ENCODE measurements around the gene PLEKHA4. TPM values are rescaled to one million over a fixed set of nuclear protein-coding genes. Genes with fewer than 3 reads are reported as not detected.
"Not testable (repeated sequence)": the region's sequence is repeated elsewhere in the genome, so short reads cannot be mapped to it uniquely, and the experiment has no call there.

PLEKHA4 gene
- polyA plus RNA-seq, 1 experiment: 7.1 TPM

DNA sequence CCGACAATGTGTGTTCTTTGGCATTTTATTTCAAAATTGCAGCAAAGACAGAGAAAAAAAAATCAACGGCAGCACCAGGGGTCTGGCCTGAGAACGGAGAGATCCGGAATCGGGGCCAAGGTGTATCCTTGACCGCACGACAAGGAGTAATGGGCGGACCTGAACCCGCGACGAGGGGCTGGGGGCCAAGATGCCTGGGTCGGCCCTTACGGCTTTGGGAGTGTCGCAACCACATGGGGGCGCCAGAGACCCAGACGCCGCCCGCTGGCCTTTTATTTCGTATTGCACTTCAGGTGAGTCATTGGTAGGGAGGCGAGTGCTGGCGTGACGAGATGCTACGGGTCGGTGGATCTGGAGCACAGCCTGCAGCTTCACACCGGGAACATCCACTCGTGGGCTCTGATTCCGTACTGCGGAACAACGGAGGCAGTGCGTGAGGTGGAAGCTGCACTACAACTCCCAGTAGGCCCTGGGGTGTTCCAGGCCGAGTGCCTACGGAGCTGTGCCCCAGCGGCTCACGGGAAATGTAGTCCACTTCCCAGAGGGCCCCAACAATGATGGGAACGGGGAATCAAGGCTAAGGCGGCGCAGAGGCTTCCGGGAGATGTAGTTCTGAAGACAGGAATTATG lies 73.2 kb downstream of the PLEKHA4 start:
- POLR2A ChIA-PET: interaction anchor here (0.5 to 1.3 kb wide), 11 partner anchors 9 to 191 kb away, joined by 3 to 8 read pairs (median 4); partner anchors contain the start of gene PPP1R15A
- Histone ChIP-seq H3K4me3 (ENCODE audit: low read depth, low read length) (peak overlapping the region; percentile 63), H3K27me3 (ENCODE audit: control insufficient read depth, insufficient read depth, low read length) (no peaks in the 10 kb centered on the region), H3K27ac (ENCODE audit: low read depth, low read length) (peak overlapping the region; percentile 87), H3K9me3 (ENCODE audit: control insufficient read depth, insufficient read depth, low read length) (no peaks in the 10 kb centered on the region; the same call in 1 of the 2 replicates)
- CTCF ChIA-PET: interaction anchor here (0.7 to 4.0 kb wide), 27 partner anchors 9 to 199 kb away, joined by 3 to 59 read pairs (median 4); partner anchors contain the start of genes BCAT2, CA11, DHDH and GYS1
- peak; percentile 84 for DNase-seq (ENCODE audit: low read depth, low spot score)
- TF ChIP-seq, protein P1, sequence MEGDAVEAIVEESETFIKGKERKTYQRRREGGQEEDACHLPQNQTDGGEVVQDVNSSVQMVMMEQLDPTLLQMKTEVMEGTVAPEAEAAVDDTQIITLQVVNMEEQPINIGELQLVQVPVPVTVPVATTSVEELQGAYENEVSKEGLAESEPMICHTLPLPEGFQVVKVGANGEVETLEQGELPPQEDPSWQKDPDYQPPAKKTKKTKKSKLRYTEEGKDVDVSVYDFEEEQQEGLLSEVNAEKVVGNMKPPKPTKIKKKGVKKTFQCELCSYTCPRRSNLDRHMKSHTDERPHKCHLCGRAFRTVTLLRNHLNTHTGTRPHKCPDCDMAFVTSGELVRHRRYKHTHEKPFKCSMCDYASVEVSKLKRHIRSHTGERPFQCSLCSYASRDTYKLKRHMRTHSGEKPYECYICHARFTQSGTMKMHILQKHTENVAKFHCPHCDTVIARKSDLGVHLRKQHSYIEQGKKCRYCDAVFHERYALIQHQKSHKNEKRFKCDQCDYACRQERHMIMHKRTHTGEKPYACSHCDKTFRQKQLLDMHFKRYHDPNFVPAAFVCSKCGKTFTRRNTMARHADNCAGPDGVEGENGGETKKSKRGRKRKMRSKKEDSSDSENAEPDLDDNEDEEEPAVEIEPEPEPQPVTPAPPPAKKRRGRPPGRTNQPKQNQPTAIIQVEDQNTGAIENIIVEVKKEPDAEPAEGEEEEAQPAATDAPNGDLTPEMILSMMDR (IDR thresholded peaks at IDR 0.05; ENCODE audit: low read depth, low read length): peak; percentile 95

DNA sequence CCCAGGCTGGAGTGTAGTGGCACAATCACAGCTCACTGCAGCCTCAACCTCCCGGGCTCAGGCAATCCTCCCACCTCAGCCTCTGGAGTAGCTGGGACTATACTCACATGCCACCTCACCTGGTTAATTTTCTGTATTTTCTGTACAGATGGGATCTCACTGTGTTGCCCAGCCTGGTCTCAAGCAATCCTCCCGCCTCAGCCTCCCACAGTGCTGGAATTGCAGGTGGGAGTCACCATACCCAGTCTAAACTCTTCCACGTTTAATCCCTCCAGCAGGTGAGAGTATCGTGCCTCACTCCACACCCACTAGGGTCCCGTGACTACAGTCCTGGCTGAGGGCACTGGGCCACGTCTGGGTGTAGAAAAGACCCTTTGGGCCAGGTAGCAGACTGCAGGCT lies 74.1 kb downstream of the PLEKHA4 start:
- no peak overlapping the region for H3K4me3 ChIP-seq (ENCODE audit: low read depth, low read length)
- POLR2A ChIA-PET: interaction anchor here (0.6 to 0.8 kb wide), 2 partner anchors 192 to 197 kb away, joined by 3 to 6 read pairs; no protein-coding TSS in a partner anchor
- H3K27me3 ChIP-seq (ENCODE audit: control insufficient read depth, insufficient read depth, low read length): no peaks in the 10 kb centered on the region
- DNase-seq (ENCODE audit: low read depth, low spot score): no peak
- CTCF ChIA-PET: interaction anchor here (1.7 to 4.0 kb wide), 5 partner anchors 14 to 176 kb away, joined by 3 to 59 read pairs (median 8); partner anchors contain the start of genes BCAT2 and HSD17B14
- H3K9me3 ChIP-seq (ENCODE audit: control insufficient read depth, insufficient read depth, low read length): no peaks in the 10 kb centered on the region
- TF ChIP-seq, protein P1 (IDR thresholded peaks at IDR 0.05; ENCODE audit: low read depth, low read length): no peak
- H3K27ac ChIP-seq (ENCODE audit: low read depth, low read length): no peak overlapping the region

DNA sequence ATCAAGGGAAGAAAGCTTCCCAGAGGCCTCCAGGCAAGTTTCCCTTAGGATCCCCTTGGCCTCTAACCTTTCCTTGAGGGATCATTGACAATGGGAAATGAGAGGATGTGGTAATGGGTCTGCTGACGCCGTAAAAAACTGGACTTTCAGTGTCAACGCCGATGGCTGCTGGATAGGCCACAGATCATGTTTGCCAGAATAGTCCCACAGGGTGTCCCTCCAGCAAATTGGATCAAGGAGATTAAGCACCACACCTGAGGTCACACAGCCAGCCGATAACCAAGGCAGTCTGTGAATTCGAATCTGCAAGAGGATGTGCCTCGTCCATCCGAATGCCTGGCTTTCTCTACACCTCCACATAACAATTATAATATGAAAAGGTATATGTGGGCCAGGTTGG lies 75.1 kb downstream of the PLEKHA4 start:
- ChIA-PET CTCF (interaction anchor here (1.7 to 4.0 kb wide), 3 partner anchors 44 to 177 kb away, joined by 3 to 59 read pairs (median 28); partner anchors contain the start of gene HSD17B14), POLR2A (no interaction called here)
- Histone ChIP-seq H3K9me3 (ENCODE audit: control insufficient read depth, insufficient read depth, low read length) (no peaks in the 10 kb centered on the region), H3K27me3 (ENCODE audit: control insufficient read depth, insufficient read depth, low read length) (no peaks in the 10 kb centered on the region), H3K27ac (ENCODE audit: low read depth, low read length) (no peak overlapping the region), H3K4me3 (ENCODE audit: low read depth, low read length) (no peak overlapping the region)
- DNase-seq (ENCODE audit: low read depth, low spot score): no peak
- TF ChIP-seq, protein P1 (IDR thresholded peaks at IDR 0.05; ENCODE audit: low read depth, low read length): no peak

DNA sequence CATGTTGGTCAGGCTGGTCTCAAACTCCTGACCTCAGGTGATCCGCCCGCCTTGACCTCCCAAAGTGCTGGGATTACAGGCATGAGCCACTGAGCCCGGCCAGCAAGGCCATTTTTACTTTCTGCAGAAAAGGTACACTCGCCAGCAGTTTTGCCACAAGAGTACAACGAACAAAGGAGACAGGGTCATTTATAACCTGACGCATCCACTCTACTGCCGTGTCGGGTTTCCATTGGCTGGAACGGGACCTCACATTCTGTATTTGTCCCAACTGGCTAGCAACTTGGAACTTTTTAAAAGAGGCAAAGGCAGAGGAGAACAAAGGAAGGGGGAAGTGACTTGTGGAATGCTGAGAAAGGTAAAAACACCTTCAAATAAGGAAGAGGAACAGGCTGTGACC lies 81.1 kb downstream of the PLEKHA4 start:
- H3K4me3 ChIP-seq (ENCODE audit: low read depth, low read length); H3K27ac ChIP-seq (ENCODE audit: low read depth, low read length); H3K27me3 ChIP-seq (ENCODE audit: control insufficient read depth, insufficient read depth, low read length); POLR2A ChIA-PET; H3K9me3 ChIP-seq (ENCODE audit: control insufficient read depth, insufficient read depth, low read length); DNase-seq (ENCODE audit: low read depth, low spot score): not testable (repeated sequence)
- CTCF ChIA-PET: interaction anchor here (0.6 to 8.6 kb wide), 30 partner anchors 8 to 212 kb away, joined by 3 to 201 read pairs (median 4); partner anchors contain the start of genes CA11, GYS1, HSD17B14 and PPP1R15A

Small RNA genes within 50 kb of the gene (small RNA-seq; reads per million reads assigned to genes)
- not detected for gene RNU6-317P (ENCODE audit: insufficient read length, low read depth)

Other genes starting within 250 kb of the PLEKHA4 start
- gene RPL18, start 249.4 kb downstream of the PLEKHA4 start, polyA plus RNA-seq (2011; rRNA removed): 1,020 and 1,259 TPM in 2 replicates
- 4.6 and 6.1 TPM in 2 replicates for gene SPHK2, start 249.1 kb downstream of the PLEKHA4 start, polyA plus RNA-seq (2011; rRNA removed)
- 3.4 and 4.0 TPM in 2 replicates for gene DBP, start 231.2 kb downstream of the PLEKHA4 start, polyA plus RNA-seq (2011; rRNA removed)
- gene CA11, start 222.4 kb downstream of the PLEKHA4 start, polyA plus RNA-seq (2011; rRNA removed): 3.7 and 4.3 TPM in 2 replicates
- 0.04 and 0.10 TPM in 2 replicates for gene NTN5, start 195.6 kb downstream of the PLEKHA4 start, polyA plus RNA-seq (2011; rRNA removed)
- gene FUT2, start 172.6 kb downstream of the PLEKHA4 start, polyA plus RNA-seq (2011; rRNA removed): not detected in 2 replicates
- 0.58 and 0.68 TPM in 2 replicates for gene MAMSTR, start 148.9 kb downstream of the PLEKHA4 start, polyA plus RNA-seq (2011; rRNA removed)
- gene RASIP1, start 128.0 kb downstream of the PLEKHA4 start, polyA plus RNA-seq (2011; rRNA removed): 0.32 and 0.61 TPM in 2 replicates
- gene IZUMO1, start 121.7 kb downstream of the PLEKHA4 start, polyA plus RNA-seq (2011; rRNA removed): not detected in 2 replicates
- 0.02 and 0.07 TPM in 2 replicates for gene FUT1, start 116.0 kb downstream of the PLEKHA4 start, polyA plus RNA-seq (2011; rRNA removed)
- gene FGF21, start 113.1 kb downstream of the PLEKHA4 start, polyA plus RNA-seq (2011; rRNA removed): not detected in 2 replicates
- gene BCAT2, start 57.6 kb downstream of the PLEKHA4 start, polyA plus RNA-seq (2011; rRNA removed): 23.3 and 31.8 TPM in 2 replicates
- 2.3 and 3.6 TPM in 2 replicates for gene HSD17B14, start 32.1 kb downstream of the PLEKHA4 start, polyA plus RNA-seq (2011; rRNA removed)
- gene PPP1R15A, start 3.8 kb upstream of the PLEKHA4 start, polyA plus RNA-seq (2011; rRNA removed): 36.5 and 37.2 TPM in 2 replicates
- gene TULP2, start 30.1 kb upstream of the PLEKHA4 start, polyA plus RNA-seq (2011; rRNA removed): 0.20 and 0.25 TPM in 2 replicates
- gene NUCB1, start 31.7 kb upstream of the PLEKHA4 start, polyA plus RNA-seq (2011; rRNA removed): 123 and 130 TPM in 2 replicates
- 0.48 and 0.61 TPM in 2 replicates for gene DHDH, start 65.1 kb upstream of the PLEKHA4 start, polyA plus RNA-seq (2011; rRNA removed)
- 110 and 147 TPM in 2 replicates for gene BAX, start 86.3 kb upstream of the PLEKHA4 start, polyA plus RNA-seq (2011; rRNA removed)
- 3,644 and 5,326 TPM in 2 replicates for gene FTL, start 96.7 kb upstream of the PLEKHA4 start, polyA plus RNA-seq (2011; rRNA removed)
- 19.5 and 24.1 TPM in 2 replicates for gene GYS1, start 124.7 kb upstream of the PLEKHA4 start, polyA plus RNA-seq (2011; rRNA removed)
- 107 and 131 TPM in 2 replicates for gene RUVBL2, start 125.3 kb upstream of the PLEKHA4 start, polyA plus RNA-seq (2011; rRNA removed)
- 0.31 TPM in 1 of 2 replicates, not detected in the other for gene LHB, start 148.5 kb upstream of the PLEKHA4 start, polyA plus RNA-seq (2011; rRNA removed)
- not detected in 2 replicates for gene CGB3, start 155.7 kb upstream of the PLEKHA4 start, polyA plus RNA-seq (2011; rRNA removed)
- not detected in 2 replicates for gene CGB2, start 163.3 kb upstream of the PLEKHA4 start, polyA plus RNA-seq (2011; rRNA removed)
- gene CGB1, start 168.3 kb upstream of the PLEKHA4 start, polyA plus RNA-seq (2011; rRNA removed): not detected in 2 replicates
- not detected in 2 replicates for gene CGB5, start 175.2 kb upstream of the PLEKHA4 start, polyA plus RNA-seq (2011; rRNA removed)
- gene CGB8, start 180.5 kb upstream of the PLEKHA4 start, polyA plus RNA-seq (2011; rRNA removed): not detected in 2 replicates
- 0.42 and 0.87 TPM in 2 replicates for gene CGB7, start 189.1 kb upstream of the PLEKHA4 start, polyA plus RNA-seq (2011; rRNA removed)
- 0.09 and 0.30 TPM in 2 replicates for gene NTF4, start 196.2 kb upstream of the PLEKHA4 start, polyA plus RNA-seq (2011; rRNA removed)
- not detected in 2 replicates for gene KCNA7, start 204.1 kb upstream of the PLEKHA4 start, polyA plus RNA-seq (2011; rRNA removed)
- gene SNRNP70, start 216.8 kb upstream of the PLEKHA4 start, polyA plus RNA-seq (2011; rRNA removed): 117 and 149 TPM in 2 replicates
- gene LIN7B, start 245.8 kb upstream of the PLEKHA4 start, polyA plus RNA-seq (2011; rRNA removed): 4.2 and 4.9 TPM in 2 replicates